ENCODE data around the gene AMBP. TPM values are rescaled to one million over a fixed set of nuclear protein-coding genes. Genes with fewer than 3 reads are reported as not detected.
A peak's percentile ranks its signal among the peaks of the same experiment; 100 is the strongest.

The AMBP gene
- total RNA-seq, 1 donor from 2014 or later = 1.0 TPM

GRCh38 chr9:114050226-114050568 is 27.9 kb downstream of the AMBP start:
- H3K4me1 ChIP-seq = no peaks in the 10 kb centered on the region
- H3K36me3 ChIP-seq = peaks cover 25% of the 10 kb centered on the region
- TF ChIP-seq, protein P1, sequence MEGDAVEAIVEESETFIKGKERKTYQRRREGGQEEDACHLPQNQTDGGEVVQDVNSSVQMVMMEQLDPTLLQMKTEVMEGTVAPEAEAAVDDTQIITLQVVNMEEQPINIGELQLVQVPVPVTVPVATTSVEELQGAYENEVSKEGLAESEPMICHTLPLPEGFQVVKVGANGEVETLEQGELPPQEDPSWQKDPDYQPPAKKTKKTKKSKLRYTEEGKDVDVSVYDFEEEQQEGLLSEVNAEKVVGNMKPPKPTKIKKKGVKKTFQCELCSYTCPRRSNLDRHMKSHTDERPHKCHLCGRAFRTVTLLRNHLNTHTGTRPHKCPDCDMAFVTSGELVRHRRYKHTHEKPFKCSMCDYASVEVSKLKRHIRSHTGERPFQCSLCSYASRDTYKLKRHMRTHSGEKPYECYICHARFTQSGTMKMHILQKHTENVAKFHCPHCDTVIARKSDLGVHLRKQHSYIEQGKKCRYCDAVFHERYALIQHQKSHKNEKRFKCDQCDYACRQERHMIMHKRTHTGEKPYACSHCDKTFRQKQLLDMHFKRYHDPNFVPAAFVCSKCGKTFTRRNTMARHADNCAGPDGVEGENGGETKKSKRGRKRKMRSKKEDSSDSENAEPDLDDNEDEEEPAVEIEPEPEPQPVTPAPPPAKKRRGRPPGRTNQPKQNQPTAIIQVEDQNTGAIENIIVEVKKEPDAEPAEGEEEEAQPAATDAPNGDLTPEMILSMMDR (IDR thresholded peaks at IDR 0.05) = no peak
- intact Hi-C loops (cut with DNase I) = no loop called here
- DNase-seq (no peak), ATAC-seq (no peak)
- H3K9me3 ChIP-seq = no peaks in the 10 kb centered on the region
- no peak overlapping the region for H3K27ac ChIP-seq
- H3K27me3 ChIP-seq (ENCODE audit: low read depth) = no peaks in the 10 kb centered on the region
- H3K4me3 ChIP-seq = no peak overlapping the region

DNA sequence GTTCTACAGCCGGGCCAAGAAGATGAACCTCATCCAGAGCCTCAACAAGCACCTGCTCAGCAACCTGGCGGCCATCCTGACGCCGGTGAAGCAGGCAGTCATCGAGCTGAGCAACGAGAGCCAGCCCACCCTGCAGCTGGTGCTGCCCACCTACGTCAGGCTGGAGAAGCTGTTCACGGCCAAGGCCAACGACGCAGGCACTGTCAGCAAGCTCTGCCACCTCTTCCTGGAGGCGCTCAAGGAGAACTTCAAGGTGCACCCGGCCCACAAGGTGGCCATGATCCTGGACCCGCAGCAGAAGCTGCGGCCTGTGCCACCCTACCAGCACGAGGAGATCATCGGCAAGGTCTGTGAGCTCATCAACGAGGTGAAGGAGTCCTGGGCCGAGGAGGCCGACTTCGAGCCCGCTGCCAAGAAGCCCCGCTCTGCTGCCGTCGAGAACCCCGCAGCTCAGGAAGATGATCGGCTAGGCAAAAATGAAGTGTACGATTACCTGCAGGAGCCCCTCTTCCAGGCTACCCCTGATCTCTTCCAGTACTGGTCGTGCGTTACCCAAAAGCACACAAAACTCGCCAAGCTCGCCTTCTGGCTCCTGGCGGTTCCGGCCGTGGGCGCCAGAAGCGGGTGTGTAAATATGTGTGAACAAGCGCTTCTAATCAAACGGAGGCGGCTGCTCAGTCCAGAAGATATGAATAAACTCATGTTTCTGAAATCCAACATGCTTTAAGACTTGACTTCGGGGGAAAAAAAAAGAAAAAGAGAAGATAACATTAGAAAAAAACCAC is 28.5 kb downstream of the AMBP start:
- intact Hi-C loops (cut with DNase I) = no loop called here
- H3K4me3 ChIP-seq = no peak overlapping the region
- no peaks in the 10 kb centered on the region for H3K9me3 ChIP-seq
- TF ChIP-seq, protein P1 (IDR thresholded peaks at IDR 0.05) = no peak
- no peak overlapping the region for H3K27ac ChIP-seq
- no peak for DNase-seq
- H3K36me3 ChIP-seq = peaks cover 25% of the 10 kb centered on the region
- no peak for ATAC-seq
- no peaks in the 10 kb centered on the region for H3K27me3 ChIP-seq (ENCODE audit: low read depth)
- no peaks in the 10 kb centered on the region for H3K4me1 ChIP-seq

- no peak for ATAC-seq
- Histone ChIP-seq H3K27me3 (ENCODE audit: low read depth) (no peaks in the 10 kb centered on the region), H3K27ac (no peak overlapping the region), H3K9me3 (no peaks in the 10 kb centered on the region), H3K4me3 (no peak overlapping the region), H3K36me3 (peaks cover 25% of the 10 kb centered on the region), H3K4me1 (no peaks in the 10 kb centered on the region)
- TF ChIP-seq, protein P1 (IDR thresholded peaks at IDR 0.05) = no peak
- intact Hi-C loops (cut with DNase I) = no loop called here
- no peak for DNase-seq
Measured at GRCh38 chr9:114048533-114049415, 29.3 kb downstream of the AMBP start.

DNA sequence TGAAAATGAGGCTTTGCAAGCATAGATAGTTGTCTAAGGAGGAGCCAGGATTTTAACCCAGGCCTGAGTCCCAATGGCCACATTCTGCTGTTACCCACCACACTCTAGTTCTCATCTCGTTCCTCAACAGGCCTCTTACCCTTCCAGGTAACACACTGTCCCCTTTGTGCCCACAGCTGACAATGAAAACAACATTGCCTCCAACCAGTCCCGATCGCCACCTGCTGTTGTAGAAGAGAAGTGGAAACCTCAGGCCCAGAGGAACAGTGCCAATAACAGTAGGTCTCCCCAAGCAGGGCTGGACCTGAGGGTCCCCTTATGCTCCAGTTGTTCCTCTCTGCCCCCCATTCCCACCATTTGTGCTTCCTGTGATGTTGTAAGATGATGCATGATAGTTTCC is 30.4 kb downstream of the AMBP start:
- Histone ChIP-seq H3K4me1 (no peaks in the 10 kb centered on the region), H3K36me3 (peaks cover 25% of the 10 kb centered on the region), H3K4me3 (no peak overlapping the region), H3K27ac (no peak overlapping the region), H3K9me3 (no peaks in the 10 kb centered on the region), H3K27me3 (ENCODE audit: low read depth) (no peaks in the 10 kb centered on the region)
- peak; percentile 33 to 54 for ATAC-seq
- intact Hi-C loops (cut with DNase I) = no loop called here
- TF ChIP-seq, protein P1 (IDR thresholded peaks at IDR 0.05) = peak; percentile 33
- DNase-seq = no peak

- TF ChIP-seq, protein P1 (IDR thresholded peaks at IDR 0.05) = no peak
- Histone ChIP-seq H3K36me3 (peaks cover 25% of the 10 kb centered on the region), H3K9me3 (no peaks in the 10 kb centered on the region), H3K4me1 (no peaks in the 10 kb centered on the region), H3K27ac (no peak overlapping the region), H3K27me3 (ENCODE audit: low read depth) (no peaks in the 10 kb centered on the region), H3K4me3 (no peak overlapping the region)
- intact Hi-C loops (cut with DNase I) = no loop called here
- DNase-seq (no peak), ATAC-seq (no peak)
Measured at GRCh38 chr9:114046875-114047274, 31.2 kb downstream of the AMBP start.
